Left ventricle myocardium inferior (tissue), 1 donor: ENCODE results near the gene CADM3. TPM values are rescaled to one million over a fixed set of nuclear protein-coding genes. Genes with fewer than 3 reads are reported as not detected.

ENCODE experiments used
- DNase-seq: peaks from one replicate; pipeline ENCODE4 v3.0.0-alpha.2; 2020
- H3K27ac ChIP-seq: fragments of 200-600 bp; replicated peaks from 2 replicates; pipeline ENCODE4 v1.8.0; 2021
- H3K27me3 ChIP-seq: fragments of 200-600 bp; 2 replicates; pipeline ENCODE4 v1.8.0; 2021; ENCODE audit warnings: low read depth
- H3K36me3 ChIP-seq: fragments of 200-600 bp; 2 replicates; pipeline ENCODE4 v1.8.0; 2021
- H3K4me1 ChIP-seq: fragments of 200-600 bp; 2 replicates; pipeline ENCODE4 v1.8.0; 2021
- H3K4me3 ChIP-seq: fragments of 200-600 bp; 2 replicates; pipeline ENCODE4 v1.8.0; 2021; ENCODE audit warnings: mild to moderate bottlenecking, moderate library complexity
- H3K9me3 ChIP-seq: fragments of 200-600 bp; replicated peaks from 2 replicates; pipeline ENCODE4 v1.8.0; 2021
- intact Hi-C: fragments of 100-400 bp; cut with micrococcal nuclease; formaldehyde crosslinking; loops from one replicate; pipeline ENCODE4 v1.11.0; 2022
- total RNA-seq: library from RNA; stranded (reverse); fragmentation: NEBNext Ultra II Directional; extraction: Animal tissue kit (Norgen Biotek cat#: 25700); gene quantifications from one replicate; pipeline ENCODE4 v1.2.1, GENCODE V29; 2021
- TF ChIP-seq, protein P1 (sequence below): fragments of 200-600 bp; IDR thresholded peaks from 2 replicates; pipeline ENCODE4 v1.8.0; 2021; ENCODE audit warnings: antibody characterized with exemption, mild to moderate bottlenecking, borderline replicate concordance
- donor health status: DM: no; HTN: yes; CAD: no; lungs with severe emphysema.

Gene CADM3
- total RNA-seq, 1 donor from 2014 or later, result 3.7 TPM

DNA sequence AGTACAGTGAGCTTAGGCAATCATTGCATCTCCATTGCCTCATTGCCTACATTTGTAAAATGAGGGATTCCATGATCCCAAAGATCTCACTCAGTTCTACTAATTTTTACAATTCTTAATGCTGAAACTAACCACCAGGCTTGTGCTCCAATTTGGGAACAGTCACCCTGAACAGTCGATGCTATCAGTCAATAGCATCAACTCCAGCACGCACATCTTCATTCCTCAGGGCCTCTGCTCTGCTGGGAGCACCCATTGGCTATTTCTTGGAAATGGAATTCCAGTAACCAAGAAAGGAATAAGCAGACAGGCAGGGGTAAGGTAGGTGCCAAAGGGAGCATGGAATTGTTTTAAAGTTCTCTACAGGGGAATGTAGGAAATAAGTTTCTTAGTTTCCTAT is 19.0 kb downstream of the CADM3 start:
- intact Hi-C loops, result no loop called here
- Histone ChIP-seq H3K9me3 (no peaks in the 10 kb centered on the region), H3K4me1 (peaks cover 16% of the 10 kb centered on the region), H3K27me3 (peaks cover 75% of the 10 kb centered on the region), H3K36me3 (no peaks in the 10 kb centered on the region), H3K4me3 (no peak overlapping the region), H3K27ac (no peak overlapping the region)
- TF ChIP-seq, protein P1, sequence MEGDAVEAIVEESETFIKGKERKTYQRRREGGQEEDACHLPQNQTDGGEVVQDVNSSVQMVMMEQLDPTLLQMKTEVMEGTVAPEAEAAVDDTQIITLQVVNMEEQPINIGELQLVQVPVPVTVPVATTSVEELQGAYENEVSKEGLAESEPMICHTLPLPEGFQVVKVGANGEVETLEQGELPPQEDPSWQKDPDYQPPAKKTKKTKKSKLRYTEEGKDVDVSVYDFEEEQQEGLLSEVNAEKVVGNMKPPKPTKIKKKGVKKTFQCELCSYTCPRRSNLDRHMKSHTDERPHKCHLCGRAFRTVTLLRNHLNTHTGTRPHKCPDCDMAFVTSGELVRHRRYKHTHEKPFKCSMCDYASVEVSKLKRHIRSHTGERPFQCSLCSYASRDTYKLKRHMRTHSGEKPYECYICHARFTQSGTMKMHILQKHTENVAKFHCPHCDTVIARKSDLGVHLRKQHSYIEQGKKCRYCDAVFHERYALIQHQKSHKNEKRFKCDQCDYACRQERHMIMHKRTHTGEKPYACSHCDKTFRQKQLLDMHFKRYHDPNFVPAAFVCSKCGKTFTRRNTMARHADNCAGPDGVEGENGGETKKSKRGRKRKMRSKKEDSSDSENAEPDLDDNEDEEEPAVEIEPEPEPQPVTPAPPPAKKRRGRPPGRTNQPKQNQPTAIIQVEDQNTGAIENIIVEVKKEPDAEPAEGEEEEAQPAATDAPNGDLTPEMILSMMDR, result no peak
- no peak for DNase-seq

DNA sequence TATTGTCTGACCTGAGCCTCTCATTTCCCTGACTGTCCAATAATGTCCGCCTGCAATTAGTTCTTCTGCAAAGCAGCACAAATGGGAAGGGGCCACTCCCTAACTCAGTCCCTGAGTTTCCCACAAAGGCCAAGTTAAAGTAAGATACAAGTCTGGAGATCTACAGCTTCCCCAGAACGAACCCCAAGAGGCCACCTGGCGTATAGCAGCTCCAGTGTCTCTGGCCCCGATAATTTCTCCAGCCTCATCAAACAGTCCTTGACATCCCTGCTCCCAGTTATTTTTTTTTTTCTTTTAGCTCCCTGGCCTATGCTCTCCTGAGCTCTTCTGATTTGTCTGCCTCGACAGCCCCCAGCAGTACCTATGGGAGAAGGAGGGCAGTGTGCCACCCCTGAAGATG is 25.1 kb downstream of the CADM3 start:
- Histone ChIP-seq H3K9me3 (no peaks in the 10 kb centered on the region), H3K4me1 (no peaks in the 10 kb centered on the region), H3K27me3 (peaks cover 73% of the 10 kb centered on the region), H3K27ac (no peak overlapping the region), H3K4me3 (no peak overlapping the region), H3K36me3 (no peaks in the 10 kb centered on the region)
- intact Hi-C loops, result no loop called here
- DNase-seq, result no peak
- TF ChIP-seq, protein P1, result no peak

GRCh38 chr1:159197561-159198557 is 26.4 kb downstream of the CADM3 start:
- no peak overlapping the region for H3K27ac ChIP-seq
- H3K27me3 ChIP-seq, result peaks cover 79% of the 10 kb centered on the region
- no peak overlapping the region for H3K4me3 ChIP-seq
- H3K4me1 ChIP-seq, result no peaks in the 10 kb centered on the region
- DNase-seq, result peak; percentile 25
- H3K9me3 ChIP-seq, result no peaks in the 10 kb centered on the region
- TF ChIP-seq, protein P1, result peak; percentile 84
- intact Hi-C loops, result no loop called here
- H3K36me3 ChIP-seq, result no peaks in the 10 kb centered on the region

GRCh38 chr1:159199901-159200300 is 28.5 kb downstream of the CADM3 start:
- Histone ChIP-seq H3K4me3 (peak overlapping the region; percentile 11), H3K4me1 (no peaks in the 10 kb centered on the region), H3K36me3 (no peaks in the 10 kb centered on the region), H3K9me3 (no peaks in the 10 kb centered on the region), H3K27me3 (peaks cover 91% of the 10 kb centered on the region), H3K27ac (no peak overlapping the region)
- TF ChIP-seq, protein P1, result no peak
- intact Hi-C loops, result no loop called here
- no peak for DNase-seq

GRCh38 chr1:159200769-159201168 is 29.4 kb downstream of the CADM3 start:
- H3K27me3 ChIP-seq, result peaks cover 95% of the 10 kb centered on the region
- H3K4me3 ChIP-seq, result peak overlapping the region; percentile 21
- no peak overlapping the region for H3K27ac ChIP-seq
- no peaks in the 10 kb centered on the region for H3K36me3 ChIP-seq
- TF ChIP-seq, protein P1, result no peak
- H3K9me3 ChIP-seq, result no peaks in the 10 kb centered on the region
- DNase-seq, result no peak
- intact Hi-C loops, result no loop called here
- H3K4me1 ChIP-seq, result no peaks in the 10 kb centered on the region
